ENCODE measurements around the gene IL2RG. TPM values are rescaled to one million over a fixed set of nuclear protein-coding genes. Genes with fewer than 3 reads are reported as not detected.

IL2RG gene
- total RNA-seq, 1 experiment from 2014 or later, result not detected

- no peak for DNase-seq (ENCODE audit: extremely low read depth, low read depth)
These were observed 2.3 kb downstream of the IL2RG start for GRCh38 chrX:71109051-71109450.

GRCh38 chrX:71107762-71108360, 3.5 kb downstream of the IL2RG start:
- DNase-seq (ENCODE audit: extremely low read depth, low read depth), result no peak

GRCh38 chrX:71107245-71107644, 4.1 kb downstream of the IL2RG start:
- DNase-seq (ENCODE audit: extremely low read depth, low read depth), result no peak

GRCh38 chrX:71106427-71106826, 5.0 kb downstream of the IL2RG start, which contains the start of gene CXorf65:
Gene CXorf65 (minus strand): TSS chrX:71106740. CDS start chrX:71106556, 184 bp downstream.
- no peak for DNase-seq (ENCODE audit: extremely low read depth, low read depth)

- DNase-seq (ENCODE audit: extremely low read depth, low read depth), result no peak
These were observed 5.7 kb downstream of the IL2RG start for GRCh38 chrX:71105628-71106027.

- no peak for DNase-seq (ENCODE audit: extremely low read depth, low read depth)
These were observed 8.0 kb downstream of the IL2RG start for GRCh38 chrX:71103110-71103983.

- DNase-seq (ENCODE audit: extremely low read depth, low read depth), result no peak
These were observed 9.1 kb downstream of the IL2RG start for GRCh38 chrX:71102292-71102691.

GRCh38 chrX:71100581-71101505, 10.5 kb downstream of the IL2RG start:
- DNase-seq (ENCODE audit: extremely low read depth, low read depth), result no peak

GRCh38 chrX:71099736-71100135, 11.6 kb downstream of the IL2RG start:
- DNase-seq (ENCODE audit: extremely low read depth, low read depth), result no peak

- DNase-seq (ENCODE audit: extremely low read depth, low read depth), result no peak
These were observed 12.3 kb downstream of the IL2RG start for GRCh38 chrX:71098951-71099506.

- no peak for DNase-seq (ENCODE audit: extremely low read depth, low read depth)
These were observed 13.1 kb downstream of the IL2RG start for GRCh38 chrX:71098302-71098701.

GRCh38 chrX:71096760-71097032, 14.7 kb downstream of the IL2RG start:
- DNase-seq (ENCODE audit: extremely low read depth, low read depth), result no peak

GRCh38 chrX:71095981-71096759, 15.2 kb downstream of the IL2RG start:
- no peak for DNase-seq (ENCODE audit: extremely low read depth, low read depth)

GRCh38 chrX:71095555-71095980, 15.8 kb downstream of the IL2RG start, which contains the start of gene FOXO4:
Gene FOXO4 (plus strand): TSS chrX:71095851. CDS start chrX:71096529, 678 bp downstream.
- DNase-seq (ENCODE audit: extremely low read depth, low read depth), result peak; percentile 80

GRCh38 chrX:71095033-71095432, 16.3 kb downstream of the IL2RG start:
- DNase-seq (ENCODE audit: extremely low read depth, low read depth), result no peak

- DNase-seq (ENCODE audit: extremely low read depth, low read depth), result no peak
These were observed 20.1 kb downstream of the IL2RG start for GRCh38 chrX:71091263-71091662.

- DNase-seq (ENCODE audit: extremely low read depth, low read depth), result no peak
These were observed 25.5 kb downstream of the IL2RG start for GRCh38 chrX:71085900-71086299.

GRCh38 chrX:71082822-71083221, 28.6 kb downstream of the IL2RG start:
- DNase-seq (ENCODE audit: extremely low read depth, low read depth), result no peak

- no peak for DNase-seq (ENCODE audit: extremely low read depth, low read depth)
These were observed 29.2 kb downstream of the IL2RG start for GRCh38 chrX:71082124-71082647.

Measured in NCI-H460 (cell line).